Measurements from ENCODE around the gene MAP7. TPM values are rescaled to one million over a fixed set of nuclear protein-coding genes. Genes with fewer than 3 reads are reported as not detected.

Gene MAP7
- total and polyA plus RNA-seq, 2 of the 13 experiments (the other 11 are each of a cell fraction or from before 2014, with no cell fraction given), result 0.04 TPM; not detected in 1

GRCh38 chr6:136524339-136524935 is 25.8 kb downstream of the MAP7 start (continued):
- TF ChIP-seq, protein P1, sequence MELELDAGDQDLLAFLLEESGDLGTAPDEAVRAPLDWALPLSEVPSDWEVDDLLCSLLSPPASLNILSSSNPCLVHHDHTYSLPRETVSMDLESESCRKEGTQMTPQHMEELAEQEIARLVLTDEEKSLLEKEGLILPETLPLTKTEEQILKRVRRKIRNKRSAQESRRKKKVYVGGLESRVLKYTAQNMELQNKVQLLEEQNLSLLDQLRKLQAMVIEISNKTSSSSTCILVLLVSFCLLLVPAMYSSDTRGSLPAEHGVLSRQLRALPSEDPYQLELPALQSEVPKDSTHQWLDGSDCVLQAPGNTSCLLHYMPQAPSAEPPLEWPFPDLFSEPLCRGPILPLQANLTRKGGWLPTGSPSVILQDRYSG (CRISPR knock-in tag; IDR thresholded peaks at IDR 0.05), result no peak
- no peak for TF ChIP-seq ZNF75D (CRISPR knock-in tag; IDR thresholded peaks at IDR 0.05; ENCODE audit: borderline replicate concordance)
- no peak for TF ChIP-seq ZNF441 (CRISPR knock-in tag; IDR thresholded peaks at IDR 0.05; ENCODE audit: borderline replicate concordance)
- no peak for TF ChIP-seq KDM3A (CRISPR knock-in tag; IDR thresholded peaks at IDR 0.05; ENCODE audit: low read depth)
- TF ChIP-seq, protein P2, sequence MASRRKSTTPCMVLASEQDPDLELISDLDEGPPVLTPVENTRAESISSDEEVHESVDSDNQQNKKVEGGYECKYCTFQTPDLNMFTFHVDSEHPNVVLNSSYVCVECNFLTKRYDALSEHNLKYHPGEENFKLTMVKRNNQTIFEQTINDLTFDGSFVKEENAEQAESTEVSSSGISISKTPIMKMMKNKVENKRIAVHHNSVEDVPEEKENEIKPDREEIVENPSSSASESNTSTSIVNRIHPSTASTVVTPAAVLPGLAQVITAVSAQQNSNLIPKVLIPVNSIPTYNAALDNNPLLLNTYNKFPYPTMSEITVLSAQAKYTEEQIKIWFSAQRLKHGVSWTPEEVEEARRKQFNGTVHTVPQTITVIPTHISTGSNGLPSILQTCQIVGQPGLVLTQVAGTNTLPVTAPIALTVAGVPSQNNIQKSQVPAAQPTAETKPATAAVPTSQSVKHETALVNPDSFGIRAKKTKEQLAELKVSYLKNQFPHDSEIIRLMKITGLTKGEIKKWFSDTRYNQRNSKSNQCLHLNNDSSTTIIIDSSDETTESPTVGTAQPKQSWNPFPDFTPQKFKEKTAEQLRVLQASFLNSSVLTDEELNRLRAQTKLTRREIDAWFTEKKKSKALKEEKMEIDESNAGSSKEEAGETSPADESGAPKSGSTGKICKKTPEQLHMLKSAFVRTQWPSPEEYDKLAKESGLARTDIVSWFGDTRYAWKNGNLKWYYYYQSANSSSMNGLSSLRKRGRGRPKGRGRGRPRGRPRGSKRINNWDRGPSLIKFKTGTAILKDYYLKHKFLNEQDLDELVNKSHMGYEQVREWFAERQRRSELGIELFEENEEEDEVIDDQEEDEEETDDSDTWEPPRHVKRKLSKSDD (CRISPR knock-in tag; IDR thresholded peaks at IDR 0.05; ENCODE audit: low read depth), result no peak
- TF ChIP-seq, protein P3, sequence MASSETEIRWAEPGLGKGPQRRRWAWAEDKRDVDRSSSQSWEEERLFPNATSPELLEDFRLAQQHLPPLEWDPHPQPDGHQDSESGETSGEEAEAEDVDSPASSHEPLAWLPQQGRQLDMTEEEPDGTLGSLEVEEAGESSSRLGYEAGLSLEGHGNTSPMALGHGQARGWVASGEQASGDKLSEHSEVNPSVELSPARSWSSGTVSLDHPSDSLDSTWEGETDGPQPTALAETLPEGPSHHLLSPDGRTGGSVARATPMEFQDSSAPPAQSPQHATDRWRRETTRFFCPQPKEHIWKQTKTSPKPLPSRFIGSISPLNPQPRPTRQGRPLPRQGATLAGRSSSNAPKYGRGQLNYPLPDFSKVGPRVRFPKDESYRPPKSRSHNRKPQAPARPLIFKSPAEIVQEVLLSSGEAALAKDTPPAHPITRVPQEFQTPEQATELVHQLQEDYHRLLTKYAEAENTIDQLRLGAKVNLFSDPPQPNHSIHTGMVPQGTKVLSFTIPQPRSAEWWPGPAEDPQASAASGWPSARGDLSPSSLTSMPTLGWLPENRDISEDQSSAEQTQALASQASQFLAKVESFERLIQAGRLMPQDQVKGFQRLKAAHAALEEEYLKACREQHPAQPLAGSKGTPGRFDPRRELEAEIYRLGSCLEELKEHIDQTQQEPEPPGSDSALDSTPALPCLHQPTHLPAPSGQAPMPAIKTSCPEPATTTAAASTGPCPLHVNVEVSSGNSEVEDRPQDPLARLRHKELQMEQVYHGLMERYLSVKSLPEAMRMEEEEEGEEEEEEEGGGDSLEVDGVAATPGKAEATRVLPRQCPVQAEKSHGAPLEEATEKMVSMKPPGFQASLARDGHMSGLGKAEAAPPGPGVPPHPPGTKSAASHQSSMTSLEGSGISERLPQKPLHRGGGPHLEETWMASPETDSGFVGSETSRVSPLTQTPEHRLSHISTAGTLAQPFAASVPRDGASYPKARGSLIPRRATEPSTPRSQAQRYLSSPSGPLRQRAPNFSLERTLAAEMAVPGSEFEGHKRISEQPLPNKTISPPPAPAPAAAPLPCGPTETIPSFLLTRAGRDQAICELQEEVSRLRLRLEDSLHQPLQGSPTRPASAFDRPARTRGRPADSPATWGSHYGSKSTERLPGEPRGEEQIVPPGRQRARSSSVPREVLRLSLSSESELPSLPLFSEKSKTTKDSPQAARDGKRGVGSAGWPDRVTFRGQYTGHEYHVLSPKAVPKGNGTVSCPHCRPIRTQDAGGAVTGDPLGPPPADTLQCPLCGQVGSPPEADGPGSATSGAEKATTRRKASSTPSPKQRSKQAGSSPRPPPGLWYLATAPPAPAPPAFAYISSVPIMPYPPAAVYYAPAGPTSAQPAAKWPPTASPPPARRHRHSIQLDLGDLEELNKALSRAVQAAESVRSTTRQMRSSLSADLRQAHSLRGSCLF (CRISPR knock-in tag; IDR thresholded peaks at IDR 0.05; ENCODE audit: borderline replicate concordance), result no peak
- TF ChIP-seq ZNF614 (CRISPR knock-in tag; IDR thresholded peaks at IDR 0.05; ENCODE audit: borderline replicate concordance), result no peak
- TF ChIP-seq, protein P4, sequence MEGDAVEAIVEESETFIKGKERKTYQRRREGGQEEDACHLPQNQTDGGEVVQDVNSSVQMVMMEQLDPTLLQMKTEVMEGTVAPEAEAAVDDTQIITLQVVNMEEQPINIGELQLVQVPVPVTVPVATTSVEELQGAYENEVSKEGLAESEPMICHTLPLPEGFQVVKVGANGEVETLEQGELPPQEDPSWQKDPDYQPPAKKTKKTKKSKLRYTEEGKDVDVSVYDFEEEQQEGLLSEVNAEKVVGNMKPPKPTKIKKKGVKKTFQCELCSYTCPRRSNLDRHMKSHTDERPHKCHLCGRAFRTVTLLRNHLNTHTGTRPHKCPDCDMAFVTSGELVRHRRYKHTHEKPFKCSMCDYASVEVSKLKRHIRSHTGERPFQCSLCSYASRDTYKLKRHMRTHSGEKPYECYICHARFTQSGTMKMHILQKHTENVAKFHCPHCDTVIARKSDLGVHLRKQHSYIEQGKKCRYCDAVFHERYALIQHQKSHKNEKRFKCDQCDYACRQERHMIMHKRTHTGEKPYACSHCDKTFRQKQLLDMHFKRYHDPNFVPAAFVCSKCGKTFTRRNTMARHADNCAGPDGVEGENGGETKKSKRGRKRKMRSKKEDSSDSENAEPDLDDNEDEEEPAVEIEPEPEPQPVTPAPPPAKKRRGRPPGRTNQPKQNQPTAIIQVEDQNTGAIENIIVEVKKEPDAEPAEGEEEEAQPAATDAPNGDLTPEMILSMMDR (CRISPR knock-in tag; IDR thresholded peaks at IDR 0.05), result no peak

Measured in HepG2 (cell line).